Left renal pelvis (tissue), 4 donors: ENCODE results near the gene MDM2. TPM values are rescaled to one million over a fixed set of nuclear protein-coding genes. Genes with fewer than 3 reads are reported as not detected.
"Not testable (repeated sequence)": the region's sequence is repeated elsewhere in the genome, so short reads cannot be mapped to it uniquely, and the experiment has no call there.

ENCODE experiments used
- DNase-seq, 4 donors: peaks; one replicate each; pipeline ENCODE4 v3.0.0-alpha.2; 2013; ENCODE audit warnings: low read depth in 4 of 4, low spot score in 3 of 4
- polyA plus RNA-seq, 4 donors: library from polyadenylated mRNA; unstranded; fragments of 120-200 nt; gene quantifications; one replicate each; pipeline ENCODE4 v1.2.1, GENCODE V29; 2013; ENCODE audit not compliant: insufficient read length in 4 of 4

MDM2 gene
- polyA plus RNA-seq, 4 donors = 55.0 to 78.0 (median 73.9) TPM

- DNase-seq = no peak
These were observed 22.6 kb upstream of the MDM2 start for GRCh38 chr12:68785358-68785757.

- no peak for DNase-seq
These were observed 22.2 kb upstream of the MDM2 start for GRCh38 chr12:68785823-68786222.

- DNase-seq = no peak
These were observed 21.0 kb upstream of the MDM2 start for GRCh38 chr12:68786929-68787328.

- DNase-seq = no peak
These were observed 19.3 kb upstream of the MDM2 start for GRCh38 chr12:68788554-68789143.

- no peak for DNase-seq
These were observed 18.7 kb upstream of the MDM2 start for GRCh38 chr12:68789144-68789878.

GRCh38 chr12:68790081-68790951 is 17.7 kb upstream of the MDM2 start:
- no peak for DNase-seq

- DNase-seq = no peak
These were observed 17.1 kb upstream of the MDM2 start for GRCh38 chr12:68790952-68791234.

GRCh38 chr12:68791897-68792481 is 16.0 kb upstream of the MDM2 start:
- no peak for DNase-seq

- no peak for DNase-seq
These were observed 15.0 kb upstream of the MDM2 start for GRCh38 chr12:68792952-68793351.

- DNase-seq = no peak
These were observed 14.5 kb upstream of the MDM2 start for GRCh38 chr12:68793436-68793835.

- DNase-seq = no peak
These were observed 13.9 kb upstream of the MDM2 start for GRCh38 chr12:68793975-68794652.

- DNase-seq = no peak
These were observed 13.2 kb upstream of the MDM2 start for GRCh38 chr12:68794653-68795251.

GRCh38 chr12:68796399-68796798 is 11.6 kb upstream of the MDM2 start:
- DNase-seq = no peak

GRCh38 chr12:68798882-68799234 is 9.1 kb upstream of the MDM2 start:
- DNase-seq = no peak

- no peak for DNase-seq
These were observed 7.7 kb upstream of the MDM2 start for GRCh38 chr12:68800294-68800693.

GRCh38 chr12:68801124-68801523 is 6.9 kb upstream of the MDM2 start:
- not testable (repeated sequence) for DNase-seq

GRCh38 chr12:68802372-68802745 is 5.6 kb upstream of the MDM2 start:
- DNase-seq = not testable (repeated sequence)

GRCh38 chr12:68802911-68803651 is 4.9 kb upstream of the MDM2 start:
- not testable (repeated sequence) for DNase-seq

- DNase-seq = no peak
These were observed 3.9 kb upstream of the MDM2 start for GRCh38 chr12:68803948-68804656.
